ENCODE measurements around the gene AMZ2.

The AMZ2 gene

DNA sequence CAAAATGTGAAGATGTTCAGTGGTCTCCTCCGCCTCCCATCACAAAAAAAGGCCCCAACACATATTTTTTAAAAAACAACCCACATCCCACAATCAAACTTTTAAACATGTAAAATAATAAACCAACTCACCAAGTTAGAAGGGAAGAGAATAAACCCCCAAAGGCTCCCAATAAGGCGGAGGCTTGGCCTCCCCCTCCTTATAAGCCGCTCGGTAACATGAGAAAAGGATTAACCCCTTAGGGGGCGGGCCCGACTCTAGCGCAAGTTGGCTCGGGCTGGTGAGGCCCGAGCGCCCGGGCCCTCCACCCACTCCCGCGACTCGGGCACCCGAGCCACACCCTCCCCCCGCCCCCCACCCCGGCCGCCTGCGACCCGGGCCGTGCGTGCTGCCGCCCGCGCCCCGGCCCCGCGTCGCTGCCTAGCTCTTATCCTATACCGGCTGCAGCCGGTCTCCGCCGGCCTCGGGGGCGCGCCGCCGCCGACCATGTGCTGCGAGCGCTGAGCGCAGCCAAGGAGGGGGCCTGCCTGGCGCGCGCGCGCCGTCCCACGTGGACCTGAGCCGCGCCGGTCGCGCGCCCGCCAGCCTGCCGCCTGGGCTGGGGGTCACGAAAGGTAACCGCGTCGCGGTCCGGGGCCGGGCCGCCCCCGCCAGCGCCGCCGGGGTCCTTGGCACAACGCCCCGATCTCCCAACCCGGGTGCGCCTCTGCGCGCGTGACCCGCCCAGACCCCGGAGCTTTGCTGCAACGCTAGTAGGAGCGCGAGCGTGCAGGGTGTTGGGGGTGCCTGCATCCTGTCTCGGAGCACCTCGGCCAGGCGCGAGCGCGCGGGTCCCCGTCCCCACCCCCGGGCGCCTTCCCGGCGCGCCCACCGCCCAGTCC, 43.4 kb downstream of the AMZ2 start, which contains the start of the genes ARSG and SLC16A6:
ARSG (plus strand) TSS at position 541 of the 881 bp plus-strand sequence. CDS start 15,999 bp downstream, outside the sequence.
SLC16A6 (minus strand) TSS at position 173 of the 881 bp plus-strand sequence. CDS start 12,807 bp downstream, outside the sequence.
- DNase-seq (ENCODE audit: low read depth), result peak; percentile 74

DNA sequence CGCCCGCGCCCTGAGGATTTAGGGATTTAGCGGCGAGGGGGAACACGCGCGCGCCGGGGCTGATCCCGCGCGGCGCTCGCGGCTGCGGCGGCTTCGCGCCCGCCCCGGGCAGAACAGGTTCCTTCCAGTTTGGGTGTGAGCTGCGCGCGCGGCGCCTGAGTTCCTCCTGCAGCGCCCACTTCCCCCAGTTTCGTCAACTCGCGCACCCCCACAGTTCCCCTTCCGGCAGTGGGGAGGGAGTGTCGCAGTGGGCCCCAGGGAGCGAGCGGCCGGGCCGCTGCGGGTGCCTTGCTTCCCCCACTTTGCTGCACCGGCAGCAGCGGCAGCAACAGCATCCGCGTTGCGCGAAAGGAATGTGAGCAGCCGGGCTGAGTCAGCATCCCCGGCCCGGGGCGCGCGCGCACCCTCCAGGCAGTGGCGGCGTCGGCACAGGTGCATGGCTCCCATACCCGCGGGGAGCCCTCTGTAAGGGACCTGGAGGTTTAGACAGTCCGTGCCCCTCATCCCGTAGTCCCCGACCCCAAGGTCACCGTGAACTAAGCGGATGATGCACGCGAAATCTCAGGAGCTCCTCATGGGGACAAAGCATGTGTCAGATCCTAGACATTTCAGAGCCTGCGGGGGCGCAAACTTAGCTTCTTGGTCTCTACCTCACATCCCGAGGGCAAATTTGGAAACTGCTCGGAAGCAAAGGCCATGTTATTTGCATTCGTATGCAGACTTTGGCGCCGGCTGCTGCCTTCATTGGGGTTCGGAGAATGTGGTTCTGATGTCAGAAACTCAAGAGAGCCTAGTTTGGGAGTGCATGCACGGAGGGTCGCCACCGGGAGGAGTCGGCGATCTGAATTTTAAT, 44.2 kb downstream of the AMZ2 start:
- peak; percentile 85 for DNase-seq (ENCODE audit: low read depth)

DNA sequence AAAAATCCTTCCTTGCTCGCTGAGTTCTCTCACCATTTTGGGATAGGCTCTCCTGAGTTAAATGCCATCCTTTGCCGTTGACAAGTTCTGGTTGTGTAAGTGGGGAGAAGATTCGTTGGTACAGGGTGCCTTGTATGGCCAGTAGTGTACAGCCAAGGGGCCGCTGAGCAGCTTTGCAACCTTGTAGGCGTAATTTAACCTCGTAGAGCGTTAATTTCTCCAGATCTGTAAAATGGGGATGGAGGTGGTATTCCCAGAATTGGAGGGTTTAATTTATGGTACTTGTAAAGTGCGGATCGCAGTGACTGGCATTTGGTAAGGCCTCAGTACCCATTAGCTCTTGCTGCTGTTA, 44.8 kb downstream of the AMZ2 start:
- DNase-seq (ENCODE audit: low read depth), result no peak

DNA sequence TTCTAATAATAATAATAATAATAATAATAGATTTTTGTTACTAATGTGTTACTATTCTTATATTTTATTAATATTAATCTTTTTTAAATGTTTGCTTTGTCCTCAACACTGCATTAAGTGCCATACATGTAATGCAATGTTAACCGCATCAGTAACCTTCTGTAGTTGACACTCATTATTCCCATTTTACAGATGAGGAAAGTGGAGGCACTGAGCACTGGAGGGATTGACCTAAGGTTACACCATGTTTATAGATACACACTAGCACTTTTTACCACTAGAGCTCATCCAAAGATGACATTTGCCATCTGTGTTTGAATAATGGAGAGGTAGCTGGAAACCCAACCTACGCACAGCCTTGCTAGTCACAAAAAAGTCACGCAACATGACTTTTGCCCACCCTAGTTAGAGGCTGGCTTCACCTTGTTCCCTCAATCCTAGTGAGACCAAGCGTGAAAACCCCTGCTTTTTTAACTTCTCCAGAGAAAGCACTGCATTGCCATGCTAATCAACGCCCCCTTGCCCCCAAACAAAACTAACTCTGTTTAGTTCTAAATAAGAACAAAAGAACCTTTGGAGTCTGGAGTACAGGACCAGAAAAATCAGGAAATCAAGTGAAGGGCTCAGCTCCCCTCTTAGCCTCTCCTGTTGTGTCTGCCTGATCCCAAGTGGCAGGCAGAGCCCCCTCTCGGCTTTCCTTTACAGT, 45.8 kb downstream of the AMZ2 start:
- no peak for DNase-seq (ENCODE audit: low read depth)

DNA sequence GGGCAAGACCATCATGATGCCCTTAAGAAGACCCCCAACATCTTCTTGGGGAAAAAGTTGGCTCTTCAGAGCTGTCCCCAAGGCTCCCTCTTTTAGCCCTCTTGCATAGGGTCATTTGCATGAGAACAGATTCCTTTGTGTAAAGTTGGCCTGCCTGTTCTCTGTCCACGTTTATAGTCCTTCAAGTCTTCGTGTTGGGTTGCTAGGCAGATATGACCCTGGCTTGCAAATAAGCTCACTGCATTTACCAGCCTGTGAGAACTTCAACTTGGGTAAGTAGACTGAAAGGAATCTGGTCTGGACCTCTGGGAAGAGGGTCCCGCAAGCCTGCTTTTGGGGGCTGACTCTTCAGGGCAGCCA, 46.3 kb downstream of the AMZ2 start:
- no peak for DNase-seq (ENCODE audit: low read depth)

DNA sequence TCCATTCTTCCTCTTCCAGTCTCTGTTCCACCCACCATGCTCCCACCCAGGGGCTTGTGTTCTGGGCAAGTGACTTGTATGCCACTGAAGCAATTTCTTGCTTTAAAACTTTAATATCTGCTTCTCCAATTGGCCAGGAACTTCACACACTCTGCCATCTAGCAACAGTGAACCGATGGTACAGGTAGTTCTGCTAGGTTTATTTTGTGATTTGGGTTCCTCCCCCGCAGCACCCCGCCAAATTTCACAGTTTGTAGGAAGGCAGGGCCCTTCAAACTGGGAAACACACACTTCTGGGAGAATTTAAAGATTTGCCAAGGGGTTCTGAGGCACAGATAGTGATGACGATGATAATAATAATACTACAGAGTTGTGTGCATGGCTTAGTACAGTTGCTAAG, 46.8 kb downstream of the AMZ2 start:
- no peak for DNase-seq (ENCODE audit: low read depth)

DNA sequence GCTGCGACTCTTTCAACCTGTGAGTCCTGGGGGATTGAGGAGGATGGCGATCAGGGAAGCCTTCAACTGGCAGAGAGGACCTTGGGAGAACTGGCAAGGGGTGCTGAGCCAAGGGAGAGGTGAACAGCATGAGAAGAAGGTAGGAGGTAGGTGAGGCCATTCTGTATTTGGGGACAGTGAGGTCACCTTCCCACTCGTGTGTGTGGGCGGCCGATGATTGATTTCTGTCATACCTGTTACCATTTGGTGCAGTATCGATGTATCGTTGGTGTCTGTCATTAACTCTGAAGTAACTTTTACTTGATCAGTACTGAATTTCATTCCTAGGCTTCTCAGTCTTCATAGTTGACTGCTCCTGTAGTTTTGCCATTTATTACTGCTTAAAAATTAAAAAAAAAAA, 47.2 kb downstream of the AMZ2 start:
- DNase-seq (ENCODE audit: low read depth), result no peak

DNA sequence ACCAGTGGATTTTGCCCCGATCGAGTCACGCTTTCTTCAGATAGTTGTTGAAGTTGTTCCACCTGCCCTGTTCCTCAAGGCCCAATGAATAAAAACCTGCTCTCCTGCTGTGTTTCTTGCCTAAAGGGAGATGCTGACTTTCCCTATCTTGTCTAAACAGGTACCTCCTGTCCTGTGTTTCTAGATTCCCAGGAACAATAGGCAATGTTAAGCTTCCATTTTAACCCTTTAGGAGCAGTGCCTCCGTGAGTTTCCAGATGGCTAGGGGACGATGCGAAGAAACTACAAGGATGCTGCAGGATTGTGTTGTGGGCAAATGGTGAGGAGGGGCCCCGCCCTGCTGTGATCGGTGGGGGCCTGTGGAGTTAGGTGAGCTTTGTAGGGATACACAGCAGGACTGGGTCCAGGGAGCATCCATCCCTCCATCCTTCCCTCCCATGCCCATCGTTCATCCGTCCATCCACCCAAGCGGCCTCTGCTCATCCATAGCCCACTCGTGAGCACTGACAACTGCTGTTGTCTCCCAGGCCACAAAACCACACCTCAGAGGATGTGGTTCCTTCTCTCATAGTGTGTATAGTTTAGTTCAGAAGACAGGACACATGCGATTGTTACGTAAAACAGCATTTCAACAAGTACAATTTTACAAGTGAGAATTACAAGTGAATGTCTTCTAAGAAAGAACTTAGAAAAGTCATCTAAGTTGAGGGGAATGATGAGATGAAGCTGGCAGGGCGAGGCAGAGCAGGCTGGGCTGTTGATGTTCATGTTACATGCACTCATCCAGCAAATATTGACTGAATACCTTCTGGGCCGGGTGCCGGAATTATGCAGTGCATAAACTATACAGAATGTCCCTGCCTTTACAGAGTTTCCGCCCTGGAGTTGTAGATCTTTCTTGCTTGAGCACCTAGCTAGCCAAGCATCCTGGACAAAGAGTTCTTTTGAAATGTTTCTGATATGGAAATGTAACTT, 48.7 kb downstream of the AMZ2 start:
- DNase-seq (ENCODE audit: low read depth), result no peak

DNA sequence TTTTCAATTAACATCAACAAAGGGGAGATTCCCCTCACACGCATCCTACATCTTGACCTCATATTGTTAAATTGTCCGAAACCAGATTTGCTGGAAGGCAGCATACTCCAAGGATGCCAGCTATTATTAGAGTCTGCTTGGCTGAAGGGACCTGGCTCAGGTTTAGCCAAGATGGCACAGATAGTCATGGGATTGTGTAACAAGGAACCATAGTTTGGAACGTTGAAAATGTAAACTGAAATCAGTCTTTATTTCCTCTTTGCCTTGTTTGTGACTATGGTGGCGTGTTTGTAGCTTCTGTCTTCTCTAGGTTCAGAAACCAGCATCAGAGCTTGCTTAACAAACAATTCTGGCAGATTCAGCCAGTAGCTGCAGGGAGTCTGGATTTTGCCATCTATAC, 49.4 kb downstream of the AMZ2 start:
- no peak for DNase-seq (ENCODE audit: low read depth)

DNA sequence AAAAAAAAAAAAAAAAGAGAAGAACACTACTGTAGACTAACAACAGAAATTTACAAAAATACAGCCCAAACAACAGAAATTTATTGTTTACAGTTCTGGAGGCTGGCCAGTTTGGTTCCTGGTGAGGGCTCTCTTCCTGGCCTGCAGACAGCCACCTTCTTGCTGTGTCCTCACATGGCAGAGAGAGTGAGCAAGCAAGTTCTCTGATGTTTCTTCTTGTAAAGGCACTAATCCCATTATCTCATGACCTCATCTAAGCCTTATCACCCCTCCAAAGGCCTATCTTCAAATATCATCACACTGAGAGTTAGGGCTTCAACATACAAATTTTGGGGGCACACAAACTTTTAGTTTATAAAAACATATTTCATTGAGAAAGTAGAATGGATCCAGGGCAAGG, 50.8 kb downstream of the AMZ2 start:
- DNase-seq (ENCODE audit: low read depth), result no peak

DNA sequence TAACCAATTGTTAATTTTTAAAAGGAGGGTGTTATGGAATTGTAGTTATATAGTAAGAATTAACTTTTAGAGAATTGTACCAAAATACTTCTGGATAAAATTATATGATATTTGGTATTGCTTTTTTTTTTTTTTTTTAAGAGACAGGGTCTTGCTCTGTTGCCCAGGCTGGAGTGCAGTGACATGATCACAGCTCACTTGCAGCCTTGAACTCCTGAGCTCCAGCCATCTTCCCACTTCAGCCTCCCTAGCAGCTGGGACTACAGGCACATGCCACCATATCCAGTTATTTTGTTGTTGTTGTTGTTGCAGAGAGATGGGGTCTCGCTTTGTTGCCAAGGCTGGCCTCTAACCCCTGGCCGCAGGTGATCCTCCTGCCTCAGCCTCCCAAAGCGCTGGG, 52.0 kb downstream of the AMZ2 start:
- DNase-seq (ENCODE audit: low read depth), result no peak

DNA sequence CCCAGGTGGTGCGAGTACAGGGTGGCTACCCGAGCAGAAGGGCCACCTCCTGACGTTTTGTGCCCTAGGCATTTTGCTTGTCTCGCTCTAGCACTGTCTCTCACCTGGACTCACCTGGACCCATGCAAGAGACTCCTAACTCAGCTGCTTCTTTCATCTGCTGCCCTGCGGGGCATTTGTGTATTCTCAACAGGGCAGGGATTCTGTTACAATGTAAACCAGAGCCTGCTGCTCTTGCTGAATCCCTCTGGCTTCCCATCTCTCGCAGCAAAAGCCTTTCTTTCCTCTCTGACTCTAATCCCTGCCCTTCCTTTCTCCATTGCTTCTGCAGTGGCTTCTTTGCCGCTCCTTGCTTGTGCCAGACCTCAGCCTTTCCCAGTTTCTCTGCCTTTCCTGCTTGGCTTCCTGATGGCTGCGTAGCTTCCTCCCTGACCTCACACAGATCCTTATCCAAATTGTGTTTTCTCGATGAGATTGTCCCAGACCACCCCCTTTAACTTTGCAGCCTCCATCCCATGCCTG, 53.7 kb downstream of the AMZ2 start:
- DNase-seq (ENCODE audit: low read depth), result no peak

DNA sequence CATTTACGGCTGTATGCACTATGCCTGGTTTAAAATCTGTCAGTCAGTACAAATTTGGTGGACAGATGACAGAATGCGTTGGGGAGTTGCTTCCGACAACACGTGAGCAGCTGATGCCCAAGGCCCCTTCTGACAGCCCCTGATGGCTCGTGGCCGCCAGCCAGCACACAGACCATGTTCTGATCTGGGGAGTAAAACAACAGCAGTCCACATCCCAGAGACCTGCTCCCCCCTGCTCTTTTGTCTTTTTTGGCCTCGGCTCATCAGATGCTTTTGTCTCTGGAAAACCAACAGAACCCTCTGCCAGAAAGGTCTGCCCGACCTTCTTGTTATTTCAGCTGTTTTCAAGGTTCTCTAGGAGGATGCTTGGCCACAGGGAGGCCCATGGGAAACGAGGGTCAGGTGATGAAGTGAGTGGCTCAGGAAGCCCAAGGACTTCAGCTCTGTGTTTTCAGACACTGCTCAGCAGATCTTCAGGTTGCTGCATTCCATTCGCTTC, 54.3 kb downstream of the AMZ2 start:
- DNase-seq (ENCODE audit: low read depth), result no peak

DNA sequence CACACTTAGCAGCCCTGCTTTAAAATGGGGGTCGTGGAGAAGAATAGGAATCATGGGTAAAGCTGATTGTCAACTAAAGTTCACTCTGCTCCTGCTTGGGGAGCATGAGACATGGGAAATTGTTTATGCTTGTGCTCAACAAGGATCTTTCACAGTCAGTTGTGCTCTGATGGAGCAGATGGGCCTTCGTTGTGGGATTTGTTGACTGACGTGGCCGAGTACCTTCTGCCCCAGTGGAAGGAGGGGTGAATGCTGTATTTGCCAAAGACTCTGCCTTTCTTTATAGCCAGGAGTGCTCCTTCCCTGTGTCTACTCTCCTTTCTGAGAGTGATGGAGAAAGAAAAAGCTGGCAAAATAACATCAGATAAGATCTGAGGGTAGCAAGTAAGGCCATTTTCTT, 54.8 kb downstream of the AMZ2 start:
- no peak for DNase-seq (ENCODE audit: low read depth)

DNA sequence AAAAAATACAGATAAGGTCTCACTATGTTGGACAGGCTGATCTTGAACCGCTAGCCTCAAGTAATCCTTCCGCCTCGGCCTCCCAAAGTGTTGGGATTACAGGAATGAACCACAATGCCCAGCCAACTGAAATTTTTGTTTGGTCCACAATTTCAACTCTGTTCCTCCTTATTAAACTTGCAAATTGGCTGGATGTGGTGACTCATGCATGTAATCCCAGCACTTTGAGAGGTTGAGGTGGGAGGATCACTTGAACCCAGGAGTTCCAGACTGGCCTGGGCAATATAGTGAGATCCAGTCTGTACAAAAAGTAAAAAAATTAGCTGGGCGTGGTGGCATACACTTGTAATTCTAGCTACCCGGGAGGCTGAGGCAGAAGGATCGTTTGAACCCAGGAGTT, 56.9 kb downstream of the AMZ2 start:
- DNase-seq (ENCODE audit: low read depth), result no peak

DNA sequence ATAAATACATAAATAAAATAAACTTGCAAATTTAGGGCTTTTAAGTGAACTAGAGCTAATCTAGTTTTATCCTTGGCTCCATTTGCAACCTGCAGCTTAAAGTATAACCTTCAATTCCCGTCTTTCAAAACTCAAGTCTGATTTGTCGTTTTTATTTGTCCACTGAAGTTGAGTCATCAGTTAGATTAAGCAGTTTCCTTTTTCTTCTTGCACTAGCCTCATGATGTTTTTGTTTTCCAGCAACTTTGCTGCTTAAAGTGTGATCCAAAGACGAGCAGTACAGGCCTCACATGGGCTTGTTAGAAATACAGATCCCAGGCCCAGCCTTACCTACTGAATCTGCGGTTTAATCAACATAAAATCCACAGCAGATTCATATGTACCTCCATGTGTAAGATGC, 57.3 kb downstream of the AMZ2 start:
- DNase-seq (ENCODE audit: low read depth), result no peak

Data from stimulated activated CD8-positive, alpha-beta memory T cell treated with anti-CD3 and anti-CD28 coated beads, Interleukin-4, amount 100 ng/mL, for 24 hours (primary cell).